LNCaP clone FGC (cell line): ENCODE data around the gene SLC26A6.

Experiments
- DNase-seq: peaks from one replicate; pipeline ENCODE4 v3.0.0-alpha.2; 2011; ENCODE audit warnings: low read depth
- H3K4me3 ChIP-seq: 2 replicates; pipeline ENCODE4 v1.5.1; 2011; ENCODE audit warnings: mild to moderate bottlenecking, low read depth, low read length, control low read depth
- TF ChIP-seq, protein P1 (sequence below): IDR thresholded peaks from 2 replicates; pipeline ENCODE4 v1.5.1; 2012; ENCODE audit warnings: mild to moderate bottlenecking; ENCODE audit not compliant: control insufficient read depth, insufficient read depth; ENCODE audit errors: extremely low read depth

SLC26A6 gene

DNA sequence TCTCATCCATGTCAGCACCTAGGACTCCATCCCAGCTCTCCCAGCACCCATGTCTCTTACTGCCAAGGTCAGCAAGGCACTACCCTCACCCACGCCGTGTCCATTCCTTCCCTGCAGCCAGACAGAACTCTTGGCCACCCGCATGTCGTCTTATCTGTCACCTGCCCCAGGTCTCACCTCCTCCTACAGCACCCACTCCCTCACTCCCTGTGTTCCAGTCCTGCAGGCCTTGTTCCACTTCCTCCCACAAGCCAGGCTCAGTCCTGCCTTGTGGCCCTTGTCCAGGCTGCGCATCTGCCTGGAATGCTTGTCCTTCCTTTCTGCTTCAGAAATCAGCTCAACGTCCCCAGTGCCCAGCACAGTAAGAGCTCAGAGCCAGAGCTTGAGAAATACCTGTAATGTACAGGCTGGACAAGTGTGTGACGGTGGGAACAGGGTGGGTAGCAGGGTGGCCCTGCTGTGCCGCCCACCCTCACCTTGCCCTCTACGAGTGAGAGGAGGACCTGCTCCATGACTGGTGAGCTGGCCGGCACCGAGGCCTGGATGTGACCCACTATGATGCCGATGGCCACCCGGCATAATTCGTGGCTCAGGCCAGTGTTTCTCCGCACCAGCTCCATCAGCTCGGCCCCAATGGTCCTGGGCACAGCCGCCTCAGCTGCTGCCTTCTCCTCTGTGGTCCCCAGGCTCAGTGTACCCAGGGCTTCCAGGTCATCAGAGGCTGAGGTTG, 45.7 kb upstream of the SLC26A6 start:
- TF ChIP-seq, protein P1, sequence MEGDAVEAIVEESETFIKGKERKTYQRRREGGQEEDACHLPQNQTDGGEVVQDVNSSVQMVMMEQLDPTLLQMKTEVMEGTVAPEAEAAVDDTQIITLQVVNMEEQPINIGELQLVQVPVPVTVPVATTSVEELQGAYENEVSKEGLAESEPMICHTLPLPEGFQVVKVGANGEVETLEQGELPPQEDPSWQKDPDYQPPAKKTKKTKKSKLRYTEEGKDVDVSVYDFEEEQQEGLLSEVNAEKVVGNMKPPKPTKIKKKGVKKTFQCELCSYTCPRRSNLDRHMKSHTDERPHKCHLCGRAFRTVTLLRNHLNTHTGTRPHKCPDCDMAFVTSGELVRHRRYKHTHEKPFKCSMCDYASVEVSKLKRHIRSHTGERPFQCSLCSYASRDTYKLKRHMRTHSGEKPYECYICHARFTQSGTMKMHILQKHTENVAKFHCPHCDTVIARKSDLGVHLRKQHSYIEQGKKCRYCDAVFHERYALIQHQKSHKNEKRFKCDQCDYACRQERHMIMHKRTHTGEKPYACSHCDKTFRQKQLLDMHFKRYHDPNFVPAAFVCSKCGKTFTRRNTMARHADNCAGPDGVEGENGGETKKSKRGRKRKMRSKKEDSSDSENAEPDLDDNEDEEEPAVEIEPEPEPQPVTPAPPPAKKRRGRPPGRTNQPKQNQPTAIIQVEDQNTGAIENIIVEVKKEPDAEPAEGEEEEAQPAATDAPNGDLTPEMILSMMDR, result no peak

DNA sequence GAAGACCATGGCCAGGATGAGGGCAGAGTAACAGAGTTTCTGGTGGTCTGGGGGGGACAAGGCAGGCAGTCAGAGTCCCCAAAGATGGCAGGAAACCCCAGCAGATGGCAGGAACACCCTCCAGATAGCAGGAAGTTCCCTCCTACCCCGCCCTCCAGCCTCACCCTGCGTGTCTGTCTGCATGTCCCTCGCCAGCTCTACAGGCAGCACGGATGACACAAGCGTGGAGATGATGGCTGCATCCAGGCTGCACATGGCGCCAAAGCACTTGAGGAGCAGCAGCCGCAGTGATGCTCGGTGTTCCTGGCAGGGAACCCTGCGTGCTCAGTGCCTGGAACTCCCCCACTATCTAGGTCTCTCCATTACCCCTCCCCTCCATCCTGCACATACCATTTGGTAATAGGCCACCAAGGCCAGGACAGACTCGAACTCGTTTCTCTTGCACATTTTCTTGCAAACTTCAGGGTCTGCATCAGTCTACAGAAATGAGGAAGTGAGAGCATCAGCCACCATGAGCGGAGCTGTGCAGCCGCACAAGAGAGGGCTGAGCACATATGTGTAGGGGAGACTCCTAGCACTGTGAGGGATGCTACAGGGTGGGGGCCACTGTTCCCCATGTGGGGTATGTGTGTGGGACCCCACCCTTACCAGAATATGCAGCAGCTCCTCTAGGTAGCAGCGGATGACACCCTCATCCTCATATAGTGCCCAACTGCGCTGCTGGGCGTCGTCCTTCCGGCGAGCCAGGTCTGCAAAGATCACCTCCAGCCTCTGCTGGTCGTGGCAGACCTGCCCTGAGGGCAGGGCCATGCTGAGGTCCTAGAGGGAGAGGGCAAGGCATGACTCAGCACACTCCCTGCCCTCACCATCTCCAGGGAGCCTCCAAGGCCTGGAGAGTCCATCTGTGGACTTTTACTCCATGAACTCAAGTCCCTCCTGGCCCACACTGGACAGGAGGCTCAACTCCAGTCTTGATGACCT, 44.4 kb upstream of the SLC26A6 start:
- TF ChIP-seq, protein P1, result no peak
- no peak for DNase-seq

More for the DNA sequence above, 45.7 kb upstream of the SLC26A6 start:
- DNase-seq, result no peak
- no peak overlapping the region for H3K4me3 ChIP-seq

DNA sequence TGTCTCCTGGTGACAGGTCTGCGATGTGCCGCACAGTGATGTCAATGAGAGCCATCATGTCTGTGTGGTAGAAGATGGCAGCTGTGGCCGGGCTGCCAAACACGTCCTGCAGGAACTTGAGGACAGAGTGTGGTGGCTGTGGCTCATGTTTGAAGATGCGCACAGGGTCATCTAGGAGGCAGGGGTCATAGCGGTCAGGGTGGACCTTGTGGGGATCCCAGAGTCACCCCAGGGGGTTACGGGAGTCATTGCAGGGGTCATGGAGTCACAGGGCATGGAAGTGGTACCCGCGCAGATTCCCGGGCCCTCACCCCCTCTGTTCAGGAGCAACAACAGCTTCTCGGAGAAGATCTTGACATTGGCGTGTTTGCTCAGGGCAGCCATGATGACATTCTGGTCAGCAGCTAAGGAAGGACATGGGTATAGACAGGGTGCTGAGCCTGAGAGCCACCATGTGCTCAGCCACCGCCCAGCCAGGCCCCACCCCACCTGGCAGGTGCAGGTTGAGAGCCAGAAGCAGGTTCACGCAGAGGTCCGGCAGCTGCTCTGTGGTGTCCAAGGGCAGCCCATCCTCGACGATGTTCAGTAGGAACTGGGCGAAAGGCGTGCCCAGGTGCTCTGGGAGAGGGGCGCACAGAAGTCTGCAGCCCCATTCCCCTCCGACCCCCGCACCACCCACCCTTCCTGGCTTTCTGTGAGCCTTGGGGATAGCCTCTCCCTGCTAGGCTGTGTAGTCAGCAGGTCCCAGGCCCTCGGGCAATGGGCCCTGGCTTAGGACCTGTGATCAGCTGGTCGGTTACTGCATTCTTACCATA, 43.5 kb upstream of the SLC26A6 start:
- TF ChIP-seq, protein P1, result no peak

More for the DNA sequence above, 44.4 kb upstream of the SLC26A6 start:
- no peak overlapping the region for H3K4me3 ChIP-seq

DNA sequence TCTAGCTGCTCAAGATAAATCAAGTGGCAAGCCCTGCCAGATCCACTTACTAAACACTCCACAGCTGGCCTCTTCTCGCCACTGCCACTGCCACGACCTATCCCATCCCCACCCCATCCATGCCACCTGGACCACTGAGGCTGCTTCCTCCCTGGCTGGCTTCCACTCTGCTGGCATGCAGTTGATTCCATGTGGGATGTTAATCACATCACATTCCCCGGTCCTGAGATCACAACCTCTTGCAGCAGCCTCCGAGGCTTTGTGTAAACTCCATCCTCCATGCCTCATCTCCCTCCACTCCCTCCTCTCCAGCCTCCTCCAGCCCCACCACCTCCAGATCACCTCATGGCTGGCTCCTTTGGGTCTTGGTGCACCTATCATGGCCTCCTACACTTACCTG, 42.8 kb upstream of the SLC26A6 start:
- no peak for DNase-seq
- TF ChIP-seq, protein P1, result no peak
- H3K4me3 ChIP-seq, result no peak overlapping the region

More for the DNA sequence above, 43.5 kb upstream of the SLC26A6 start:
- H3K4me3 ChIP-seq, result no peak overlapping the region
- DNase-seq, result no peak

DNA sequence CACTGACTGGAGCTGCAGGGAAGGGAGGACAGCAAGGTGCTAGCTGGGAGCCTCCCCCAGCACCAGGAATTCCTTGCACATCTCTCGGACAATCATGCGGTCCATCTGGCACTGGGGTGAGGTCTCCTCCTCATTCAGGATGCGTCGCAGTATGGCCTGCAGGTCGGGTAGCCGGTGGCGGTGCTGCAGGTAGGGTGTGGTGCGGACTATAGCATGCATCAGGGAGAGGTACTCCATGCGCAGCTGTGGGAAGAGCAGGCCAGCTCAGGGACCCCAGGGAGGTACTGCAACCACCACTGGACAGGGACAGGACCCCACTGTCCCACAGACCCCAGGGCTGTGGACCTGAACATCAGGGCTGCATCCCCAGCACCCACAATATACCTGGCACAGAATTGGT, 39.2 kb upstream of the SLC26A6 start:
- TF ChIP-seq, protein P1, result no peak
- no peak overlapping the region for H3K4me3 ChIP-seq
- DNase-seq, result no peak

DNA sequence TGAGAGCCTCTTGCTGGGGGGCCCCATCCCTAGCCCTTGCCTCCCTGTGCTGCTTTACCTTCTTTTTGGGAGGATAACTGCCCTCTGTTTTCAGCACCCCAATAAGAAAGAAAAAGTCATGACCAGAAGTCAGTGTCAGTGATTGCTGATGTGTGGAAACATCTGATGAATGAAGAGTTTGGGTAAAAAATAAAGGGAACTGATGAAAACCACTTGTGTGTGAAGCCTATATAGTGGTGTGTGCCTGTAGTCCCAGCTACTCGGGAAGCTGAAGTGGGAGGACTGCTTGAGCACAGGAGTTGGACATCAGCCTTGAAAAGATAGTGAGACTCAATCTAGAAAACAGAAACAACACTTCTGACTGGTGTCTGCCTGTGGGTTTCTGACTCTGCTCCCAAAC, 37.3 kb upstream of the SLC26A6 start:
- DNase-seq, result no peak
- H3K4me3 ChIP-seq, result no peak overlapping the region
- TF ChIP-seq, protein P1, result no peak
